ENCODE results near the gene DLG2. TPM values are rescaled to one million over a fixed set of nuclear protein-coding genes. Genes with fewer than 3 reads are reported as not detected.

The DLG2 gene
- total and polyA plus RNA-seq, 2 of the 4 experiments (the other 2 are of a cell fraction), result 0.31 to 0.36 TPM

DNA sequence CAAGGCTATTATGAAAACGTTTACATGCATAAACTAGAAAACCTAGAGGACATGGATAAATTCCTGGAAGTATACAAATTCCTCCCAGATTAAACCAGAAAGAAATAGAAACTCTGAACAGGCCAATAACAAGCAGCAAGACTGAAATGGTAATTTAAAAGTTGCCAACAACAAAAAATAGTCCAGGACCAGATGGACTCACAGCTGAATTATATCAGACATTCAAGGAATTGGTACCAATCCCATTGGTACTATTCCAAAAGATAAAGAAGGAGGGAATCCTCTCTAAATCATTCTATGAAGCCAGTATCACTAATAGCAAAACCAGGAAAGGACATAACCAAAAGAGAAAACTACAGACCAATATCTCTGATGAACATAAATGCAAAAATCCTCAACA is 236.0 kb downstream of the DLG2 start:
- Histone ChIP-seq H3K27me3 (ENCODE audit: control insufficient read depth, insufficient read depth, low read length) (no peaks in the 10 kb centered on the region), H3K9me3 (ENCODE audit: control insufficient read depth, insufficient read depth, low read length) (peaks cover 6% of the 10 kb centered on the region; the same call in 1 of the 2 replicates), H2BK120ac (ENCODE audit: low read depth, low read length) (no peak overlapping the region), H2BK20ac (ENCODE audit: low read depth, low read length) (no peak overlapping the region), H4K5ac (ENCODE audit: low read depth, low read length) (no peak overlapping the region), H4K20me1 (ENCODE audit: insufficient read depth, low read length) (no peaks in the 10 kb centered on the region), H3K9me1 (ENCODE audit: insufficient read depth, low read length) (no peaks in the 10 kb centered on the region), H3K18ac (ENCODE audit: low read depth, low read length) (no peak overlapping the region), H4K91ac (ENCODE audit: insufficient read depth, low read depth, low read length) (no peak overlapping the region), H2AFZ (replicated peaks; ENCODE audit: low read length, poor library complexity) (no peak overlapping the region), H3K27ac (ENCODE audit: insufficient read depth, low read length) (no peak overlapping the region), H3K56ac (ENCODE audit: extremely low read depth, insufficient read depth, low read length) (no peak overlapping the region), H3K23ac (ENCODE audit: low read depth, low read length) (no peak overlapping the region), H3K4ac (ENCODE audit: low read depth, low read length) (no peak overlapping the region), H4K8ac (ENCODE audit: low read depth in 2 of 2, low read length in 2 of 2) (no peak overlapping the region), H3K9ac (ENCODE audit: low read depth, low read length) (no peak overlapping the region), H2BK5ac (ENCODE audit: low read depth, low read length, poor library complexity, severe bottlenecking) (no peak overlapping the region), H2AK9ac (replicated peaks; ENCODE audit: low read depth, low read length, poor library complexity) (no peak overlapping the region), H3K4me2 (ENCODE audit: low read depth, low read length) (no peak overlapping the region), H3K4me1 (ENCODE audit: control insufficient read depth, insufficient read depth, low read length) (no peaks in the 10 kb centered on the region), H2AK5ac (ENCODE audit: low read depth, low read length) (no peak overlapping the region), H3K79me1 (ENCODE audit: low read depth in 1 of 2, low read length in 2 of 2) (no peaks in the 10 kb centered on the region), H3K14ac (replicated peaks; ENCODE audit: low read depth, low read length) (no peak overlapping the region), H2BK15ac (ENCODE audit: low read depth, low read length) (no peak overlapping the region), H3K4me3 (ENCODE audit: insufficient read depth, low read depth, low read length) (no peak overlapping the region), H3K36me3 (ENCODE audit: control insufficient read depth, insufficient read depth, low read length) (no peaks in the 10 kb centered on the region)
- ChIA-PET POLR2A (ENCODE audit: unreplicated experiment) (no interaction called here), CTCF (no interaction called here)
- dilution Hi-C loops (cut with HindIII; ENCODE audit: low sequenced_read_pairs, unreplicated experiment), result no loop called here
- in situ Hi-C loops (cut with MboI; ENCODE audit: low sequenced_read_pairs), result no loop called here
- intact Hi-C loops (cut with micrococcal nuclease), result no loop called here
- ATAC-seq (ENCODE audit: low read depth) (no peak), DNase-seq (no peak)
- no TSS peak for BruUV-seq (replicated peaks)
- WGBS, 2 experiments (ENCODE audit: extremely low coverage in 2 of 2, insufficient read length in 1 of 2), result no CpG with 5 or more reads among the region's 1 CpG
- no peak for TF ChIP-seq POLR2A (IDR thresholded peaks at IDR 0.05; ENCODE audit: low read depth, low read length)
- TF ChIP-seq, protein P1, sequence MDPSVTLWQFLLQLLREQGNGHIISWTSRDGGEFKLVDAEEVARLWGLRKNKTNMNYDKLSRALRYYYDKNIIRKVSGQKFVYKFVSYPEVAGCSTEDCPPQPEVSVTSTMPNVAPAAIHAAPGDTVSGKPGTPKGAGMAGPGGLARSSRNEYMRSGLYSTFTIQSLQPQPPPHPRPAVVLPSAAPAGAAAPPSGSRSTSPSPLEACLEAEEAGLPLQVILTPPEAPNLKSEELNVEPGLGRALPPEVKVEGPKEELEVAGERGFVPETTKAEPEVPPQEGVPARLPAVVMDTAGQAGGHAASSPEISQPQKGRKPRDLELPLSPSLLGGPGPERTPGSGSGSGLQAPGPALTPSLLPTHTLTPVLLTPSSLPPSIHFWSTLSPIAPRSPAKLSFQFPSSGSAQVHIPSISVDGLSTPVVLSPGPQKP (IDR thresholded peaks at IDR 0.05; ENCODE audit: borderline replicate concordance, low read depth, low read length), result no peak
- no peak for TF ChIP-seq RFX5 (IDR thresholded peaks at IDR 0.05; ENCODE audit: low read depth, low read length)
- no peak for TF ChIP-seq MAZ (IDR thresholded peaks at IDR 0.05; ENCODE audit: borderline replicate concordance, low read depth, low read length)
- no peak for TF ChIP-seq MXI1 (IDR thresholded peaks at IDR 0.05; ENCODE audit: borderline replicate concordance, low read depth, low read length)
- TF ChIP-seq SMC3 (IDR thresholded peaks at IDR 0.05; ENCODE audit: low read depth, low read length), result no peak
- no peak for TF ChIP-seq CEBPB (IDR thresholded peaks at IDR 0.05; ENCODE audit: low read depth, low read length)
- no peak for TF ChIP-seq FOS (IDR thresholded peaks at IDR 0.05; ENCODE audit: low read depth, low read length)
- TF ChIP-seq RCOR1 (IDR thresholded peaks at IDR 0.05; ENCODE audit: insufficient replicate concordance, low read length), result no peak
- TF ChIP-seq, protein P2, sequence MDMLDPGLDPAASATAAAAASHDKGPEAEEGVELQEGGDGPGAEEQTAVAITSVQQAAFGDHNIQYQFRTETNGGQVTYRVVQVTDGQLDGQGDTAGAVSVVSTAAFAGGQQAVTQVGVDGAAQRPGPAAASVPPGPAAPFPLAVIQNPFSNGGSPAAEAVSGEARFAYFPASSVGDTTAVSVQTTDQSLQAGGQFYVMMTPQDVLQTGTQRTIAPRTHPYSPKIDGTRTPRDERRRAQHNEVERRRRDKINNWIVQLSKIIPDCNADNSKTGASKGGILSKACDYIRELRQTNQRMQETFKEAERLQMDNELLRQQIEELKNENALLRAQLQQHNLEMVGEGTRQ (IDR thresholded peaks at IDR 0.05; ENCODE audit: low read depth, low read length), result no peak

All from IMR-90 (cell line).